OCI-LY1 (cell line): ENCODE data around the gene ZFX.

Experiments used
- H2AFZ ChIP-seq: fragments of 200-600 bp; sonication (generic), shearing (Covaris generic); 2 replicates; pipeline ENCODE4 v1.6.0; 2014; ENCODE audit warnings: antibody characterized with exemption, mild to moderate bottlenecking, low read length
- H3F3A ChIP-seq: fragments of 200-600 bp; sonication (generic), shearing (Covaris generic); 2 replicates; pipeline ENCODE4 v1.6.0; 2014; ENCODE audit warnings: mild to moderate bottlenecking, antibody characterized with exemption, low read length, moderate library complexity; ENCODE audit not compliant: insufficient read depth
- H3K27ac ChIP-seq: fragments of 200-600 bp; sonication (generic); 2 replicates; pipeline ENCODE4 v1.5.1; 2014; ENCODE audit warnings: low read length, mixed run types, mild to moderate bottlenecking, low read depth; ENCODE audit not compliant: poor library complexity, severe bottlenecking
- H3K27me3 ChIP-seq: fragments of 200-600 bp; sonication (generic); 2 replicates; pipeline ENCODE4 v1.6.0; 2014; ENCODE audit warnings: antibody characterized with exemption, mild to moderate bottlenecking, low read length, moderate library complexity; ENCODE audit not compliant: insufficient read depth
- H3K36me3 ChIP-seq: fragments of 200-600 bp; sonication (generic); 2 replicates; pipeline ENCODE4 v1.6.1; 2014; ENCODE audit warnings: mild to moderate bottlenecking, antibody characterized with exemption, low read length, moderate library complexity, mixed read lengths; ENCODE audit not compliant: insufficient read depth
- H3K4me1 ChIP-seq: fragments of 200-600 bp; sonication (generic); 2 replicates; pipeline ENCODE4 v1.5.1; 2014; ENCODE audit warnings: mild to moderate bottlenecking, low read length, moderate library complexity; ENCODE audit not compliant: insufficient read depth, severe bottlenecking
- H3K4me2 ChIP-seq: fragments of 200-600 bp; sonication (generic), shearing (Covaris generic); 2 replicates; pipeline ENCODE4 v1.6.1; 2014; ENCODE audit warnings: low read length
- H3K4me3 ChIP-seq: fragments of 200-600 bp; sonication (generic); 2 replicates; pipeline ENCODE4 v1.5.1; 2014; ENCODE audit warnings: low read length, low read depth, mild to moderate bottlenecking, mixed read lengths; ENCODE audit not compliant: poor library complexity, severe bottlenecking
- H3K79me2 ChIP-seq: fragments of 200-600 bp; shearing (Covaris generic); 2 replicates; pipeline ENCODE4 v1.6.1; 2016; ENCODE audit warnings: mixed run types, low read length, mixed read lengths; ENCODE audit not compliant: insufficient read depth
- H3K9ac ChIP-seq: fragments of 200-600 bp; sonication (generic), shearing (Covaris generic); 2 replicates; pipeline ENCODE4 v1.6.1; 2014; ENCODE audit warnings: mild to moderate bottlenecking, low read length, mixed read lengths
- H3K9me2 ChIP-seq: fragments of 200-600 bp; sonication (generic), shearing (Covaris generic); 2 replicates; pipeline ENCODE4 v1.6.1; 2014; ENCODE audit warnings: low read depth, mild to moderate bottlenecking, low read length, mixed read lengths
- H3K9me3 ChIP-seq: fragments of 200-600 bp; shearing (Covaris generic); 2 replicates; pipeline ENCODE4 v1.6.1; 2014; ENCODE audit warnings: low read length, mixed read lengths
- H4K20me1 ChIP-seq: fragments of 200-600 bp; sonication (generic), shearing (Covaris generic); 2 replicates; pipeline ENCODE4 v1.6.0; 2016; ENCODE audit warnings: mild to moderate bottlenecking, low read length; ENCODE audit not compliant: insufficient read depth
- EZH2 ChIP-seq: fragments of 200-600 bp; sonication (generic), shearing (Covaris generic); IDR thresholded peaks from 2 replicates; pipeline ENCODE4 v1.8.0; 2017; ENCODE audit warnings: borderline replicate concordance, mixed run types, mild to moderate bottlenecking, antibody characterized with exemption, low read length, moderate library complexity, mixed read lengths
- TF ChIP-seq, protein P1 (sequence below): fragments of 200-600 bp; sonication (generic), shearing (Covaris generic); IDR thresholded peaks from 2 replicates; pipeline ENCODE4 v1.5.1; 2017; ENCODE audit warnings: mild to moderate bottlenecking, antibody characterized with exemption, low read length, moderate library complexity, mixed read lengths

ZFX gene

DNA sequence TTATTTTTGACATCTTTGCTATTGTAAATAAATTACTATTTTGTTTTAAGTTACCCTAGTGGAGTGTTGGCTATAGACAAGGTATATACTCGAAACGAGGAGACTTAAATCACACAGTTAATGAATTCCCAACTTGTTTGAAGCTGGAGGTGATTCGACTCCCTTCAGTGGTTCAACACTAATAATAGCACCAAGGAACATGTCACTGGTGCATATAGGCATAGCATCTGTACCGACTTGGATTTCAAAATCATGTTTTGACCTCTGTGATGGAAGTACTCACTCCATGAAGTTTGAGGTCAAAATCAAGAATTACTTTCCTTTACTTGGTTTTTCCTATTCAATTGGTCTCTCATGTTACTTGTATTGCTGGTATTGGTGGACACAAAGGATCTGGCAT, 66.5 kb downstream of the ZFX start:
- Histone ChIP-seq H3K27me3 (no peaks in the 10 kb centered on the region), H3K4me2 (no peak overlapping the region), H3F3A (no peaks in the 10 kb centered on the region), H3K27ac (no peak overlapping the region), H3K79me2 (no peaks in the 10 kb centered on the region), H3K9me2 (no peaks in the 10 kb centered on the region), H3K4me1 (no peaks in the 10 kb centered on the region), H3K9ac (no peak overlapping the region), H4K20me1 (no peaks in the 10 kb centered on the region), H3K36me3 (peaks cover 14% of the 10 kb centered on the region), H2AFZ (no peak overlapping the region), H3K4me3 (no peak overlapping the region), H3K9me3 (no peaks in the 10 kb centered on the region)
- TF ChIP-seq, protein P1, sequence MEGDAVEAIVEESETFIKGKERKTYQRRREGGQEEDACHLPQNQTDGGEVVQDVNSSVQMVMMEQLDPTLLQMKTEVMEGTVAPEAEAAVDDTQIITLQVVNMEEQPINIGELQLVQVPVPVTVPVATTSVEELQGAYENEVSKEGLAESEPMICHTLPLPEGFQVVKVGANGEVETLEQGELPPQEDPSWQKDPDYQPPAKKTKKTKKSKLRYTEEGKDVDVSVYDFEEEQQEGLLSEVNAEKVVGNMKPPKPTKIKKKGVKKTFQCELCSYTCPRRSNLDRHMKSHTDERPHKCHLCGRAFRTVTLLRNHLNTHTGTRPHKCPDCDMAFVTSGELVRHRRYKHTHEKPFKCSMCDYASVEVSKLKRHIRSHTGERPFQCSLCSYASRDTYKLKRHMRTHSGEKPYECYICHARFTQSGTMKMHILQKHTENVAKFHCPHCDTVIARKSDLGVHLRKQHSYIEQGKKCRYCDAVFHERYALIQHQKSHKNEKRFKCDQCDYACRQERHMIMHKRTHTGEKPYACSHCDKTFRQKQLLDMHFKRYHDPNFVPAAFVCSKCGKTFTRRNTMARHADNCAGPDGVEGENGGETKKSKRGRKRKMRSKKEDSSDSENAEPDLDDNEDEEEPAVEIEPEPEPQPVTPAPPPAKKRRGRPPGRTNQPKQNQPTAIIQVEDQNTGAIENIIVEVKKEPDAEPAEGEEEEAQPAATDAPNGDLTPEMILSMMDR, result no peak
- no peak for TF ChIP-seq EZH2

DNA sequence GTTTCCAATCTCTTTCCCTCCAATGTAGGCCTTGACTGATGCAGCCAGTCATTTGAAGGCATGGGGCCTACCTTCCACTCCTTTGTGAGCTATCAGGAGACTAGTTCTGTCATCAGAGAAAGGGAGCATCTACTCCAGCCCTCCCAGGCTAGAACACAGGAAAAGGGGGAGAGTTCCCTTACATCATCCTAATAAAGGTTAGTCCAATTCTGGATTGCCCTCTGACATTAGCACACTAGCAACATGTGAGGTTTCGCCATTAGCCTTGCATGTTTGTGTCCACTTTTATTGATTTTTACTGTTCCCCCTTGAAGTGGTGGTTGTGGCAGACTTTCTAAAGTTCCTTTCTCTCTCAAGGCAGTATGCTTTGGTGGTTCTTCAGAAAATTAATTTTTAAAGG, 67.3 kb downstream of the ZFX start:
- H3K27ac ChIP-seq, result no peak overlapping the region
- H3K9me3 ChIP-seq, result no peaks in the 10 kb centered on the region
- no peak overlapping the region for H3K9ac ChIP-seq
- H3K79me2 ChIP-seq, result no peaks in the 10 kb centered on the region
- no peaks in the 10 kb centered on the region for H3F3A ChIP-seq
- no peak for TF ChIP-seq EZH2
- TF ChIP-seq, protein P1, result no peak
- no peaks in the 10 kb centered on the region for H3K4me1 ChIP-seq
- no peaks in the 10 kb centered on the region for H3K27me3 ChIP-seq
- H3K9me2 ChIP-seq, result no peaks in the 10 kb centered on the region
- H3K36me3 ChIP-seq, result peaks cover 8% of the 10 kb centered on the region
- H3K4me3 ChIP-seq, result no peak overlapping the region
- no peaks in the 10 kb centered on the region for H4K20me1 ChIP-seq
- H3K4me2 ChIP-seq, result no peak overlapping the region
- H2AFZ ChIP-seq, result no peak overlapping the region

DNA sequence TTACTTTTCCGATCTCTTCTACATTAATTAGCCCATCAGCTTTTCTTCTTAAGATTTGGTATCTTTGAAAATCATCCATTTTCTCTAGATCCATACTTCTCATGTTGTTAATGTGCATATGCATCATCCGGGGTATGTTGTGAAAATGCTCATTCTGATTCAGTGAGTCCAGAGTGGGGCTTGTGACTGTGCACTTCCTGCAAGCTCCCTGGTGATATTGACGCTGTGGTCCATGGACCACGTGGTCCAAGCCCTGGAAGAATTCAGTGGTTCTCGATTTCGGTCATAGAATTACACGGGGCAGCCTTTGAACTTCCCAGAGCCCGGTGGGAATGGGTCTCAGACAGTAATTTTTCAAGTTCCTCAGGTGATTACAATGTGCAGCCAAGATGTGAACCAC, 69.8 kb downstream of the ZFX start:
- Histone ChIP-seq H3K27ac (no peak overlapping the region), H3K9ac (no peak overlapping the region), H3K79me2 (no peaks in the 10 kb centered on the region), H3K9me3 (no peaks in the 10 kb centered on the region), H3K4me3 (no peak overlapping the region), H3K9me2 (no peaks in the 10 kb centered on the region), H3K36me3 (no peaks in the 10 kb centered on the region), H2AFZ (no peak overlapping the region), H3K4me2 (no peak overlapping the region), H3K4me1 (no peaks in the 10 kb centered on the region), H3K27me3 (no peaks in the 10 kb centered on the region), H4K20me1 (no peaks in the 10 kb centered on the region), H3F3A (no peaks in the 10 kb centered on the region)
- TF ChIP-seq, protein P1, result no peak
